ENCODE measurements around the gene VPS35L.

VPS35L gene

DNA sequence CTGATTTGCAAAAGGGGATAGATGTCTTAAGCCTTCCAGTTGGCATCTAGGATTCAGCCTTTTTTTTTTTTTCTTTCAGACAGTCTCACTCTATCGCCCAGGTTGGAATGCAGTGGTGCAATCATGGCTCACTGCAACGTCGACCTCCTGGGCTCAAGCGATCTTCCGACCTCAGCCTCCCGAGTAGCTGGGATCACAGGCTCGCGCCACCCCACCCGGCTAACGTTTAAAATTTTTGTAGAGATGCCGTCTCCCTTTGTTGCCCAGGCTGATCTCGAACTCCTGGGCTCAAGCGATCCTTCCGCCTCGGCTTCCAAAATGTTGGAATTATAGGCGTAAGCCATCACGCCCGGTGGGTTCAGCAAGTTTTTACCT lies 32.3 kb upstream of the VPS35L start:
- no peak overlapping the region for H3K4me3 ChIP-seq (replicated peaks in 1 of 2; ENCODE audit: low read depth in 2 of 2, low read length in 2 of 2)
- TF ChIP-seq, protein P1, sequence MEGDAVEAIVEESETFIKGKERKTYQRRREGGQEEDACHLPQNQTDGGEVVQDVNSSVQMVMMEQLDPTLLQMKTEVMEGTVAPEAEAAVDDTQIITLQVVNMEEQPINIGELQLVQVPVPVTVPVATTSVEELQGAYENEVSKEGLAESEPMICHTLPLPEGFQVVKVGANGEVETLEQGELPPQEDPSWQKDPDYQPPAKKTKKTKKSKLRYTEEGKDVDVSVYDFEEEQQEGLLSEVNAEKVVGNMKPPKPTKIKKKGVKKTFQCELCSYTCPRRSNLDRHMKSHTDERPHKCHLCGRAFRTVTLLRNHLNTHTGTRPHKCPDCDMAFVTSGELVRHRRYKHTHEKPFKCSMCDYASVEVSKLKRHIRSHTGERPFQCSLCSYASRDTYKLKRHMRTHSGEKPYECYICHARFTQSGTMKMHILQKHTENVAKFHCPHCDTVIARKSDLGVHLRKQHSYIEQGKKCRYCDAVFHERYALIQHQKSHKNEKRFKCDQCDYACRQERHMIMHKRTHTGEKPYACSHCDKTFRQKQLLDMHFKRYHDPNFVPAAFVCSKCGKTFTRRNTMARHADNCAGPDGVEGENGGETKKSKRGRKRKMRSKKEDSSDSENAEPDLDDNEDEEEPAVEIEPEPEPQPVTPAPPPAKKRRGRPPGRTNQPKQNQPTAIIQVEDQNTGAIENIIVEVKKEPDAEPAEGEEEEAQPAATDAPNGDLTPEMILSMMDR (IDR thresholded peaks at IDR 0.05; ENCODE audit: low read depth, low read length) = no peak
- DNase-seq (ENCODE audit: low read depth in 2 of 2) = no peak

DNA sequence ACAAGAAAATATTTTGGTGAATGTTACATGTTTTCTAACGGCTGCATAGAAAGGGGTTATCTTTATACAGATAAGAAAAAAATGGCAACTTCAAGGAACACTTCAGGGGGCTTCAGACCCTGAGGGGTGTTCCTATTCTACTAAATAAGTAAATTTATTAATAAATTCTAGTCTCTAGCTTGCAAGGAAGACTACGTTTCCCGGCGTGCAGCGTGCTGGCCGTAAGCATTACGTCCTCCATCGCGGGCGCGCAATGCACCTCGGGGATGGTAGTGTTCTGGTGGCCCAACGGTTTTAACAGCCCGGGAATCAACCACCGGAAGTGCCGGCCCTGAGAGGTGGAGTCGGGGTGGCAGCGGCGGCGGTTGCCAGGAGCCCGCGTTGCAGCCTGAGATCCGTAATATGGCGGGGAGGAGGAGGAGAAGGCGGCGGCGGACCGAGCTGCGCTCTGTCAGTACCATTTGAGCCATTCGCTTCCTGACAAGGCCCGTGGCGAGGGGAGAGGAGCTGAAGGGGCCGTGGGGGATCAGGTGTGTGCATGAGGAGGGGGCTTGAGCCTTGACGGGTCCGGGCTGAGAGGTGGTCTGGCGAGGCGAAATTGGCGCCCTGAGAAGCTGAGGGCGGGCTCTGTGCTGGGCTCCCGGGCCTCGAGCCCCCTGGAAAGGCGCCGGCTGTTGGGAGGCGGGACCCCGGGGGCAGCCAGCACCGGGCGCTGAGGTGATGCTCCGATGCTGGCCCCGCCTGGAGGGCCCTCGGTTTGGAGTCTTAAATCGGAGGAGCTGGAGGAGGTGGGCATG lies 31.7 kb upstream of the VPS35L start, which contains the start of gene CCP110:
Gene CCP110 (plus strand): TSS at position 384 of the 797 bp plus-strand sequence. CDS start 3,940 bp downstream, outside the sequence.
- peak within 1 kb of the TSS; percentile 94 to 100 for H3K4me3 ChIP-seq (replicated peaks in 1 of 2; ENCODE audit: low read depth in 2 of 2, low read length in 2 of 2)
- TF ChIP-seq, protein P1 (IDR thresholded peaks at IDR 0.05; ENCODE audit: low read depth, low read length) = no peak
- peak; percentile 97 for DNase-seq (ENCODE audit: low read depth in 2 of 2)

DNA sequence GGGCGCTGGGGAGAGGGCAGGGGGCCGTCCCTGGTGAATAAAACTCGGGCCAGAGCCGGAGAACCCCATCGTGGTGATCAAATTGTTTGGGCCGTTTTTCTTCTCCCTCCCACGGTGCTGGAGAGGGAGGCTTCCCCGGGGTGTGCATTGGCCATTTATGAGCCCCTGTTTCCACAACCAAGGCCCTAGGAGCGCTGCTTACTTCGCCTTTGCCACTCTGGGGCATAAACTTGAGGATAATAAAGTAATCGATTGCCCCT lies 31.2 kb upstream of the VPS35L start:
- H3K4me3 ChIP-seq (replicated peaks in 1 of 2; ENCODE audit: low read depth in 2 of 2, low read length in 2 of 2) = peak overlapping the region; percentile 94 to 100
- no peak for DNase-seq (ENCODE audit: low read depth in 2 of 2)
- TF ChIP-seq, protein P1 (IDR thresholded peaks at IDR 0.05; ENCODE audit: low read depth, low read length) = no peak

DNA sequence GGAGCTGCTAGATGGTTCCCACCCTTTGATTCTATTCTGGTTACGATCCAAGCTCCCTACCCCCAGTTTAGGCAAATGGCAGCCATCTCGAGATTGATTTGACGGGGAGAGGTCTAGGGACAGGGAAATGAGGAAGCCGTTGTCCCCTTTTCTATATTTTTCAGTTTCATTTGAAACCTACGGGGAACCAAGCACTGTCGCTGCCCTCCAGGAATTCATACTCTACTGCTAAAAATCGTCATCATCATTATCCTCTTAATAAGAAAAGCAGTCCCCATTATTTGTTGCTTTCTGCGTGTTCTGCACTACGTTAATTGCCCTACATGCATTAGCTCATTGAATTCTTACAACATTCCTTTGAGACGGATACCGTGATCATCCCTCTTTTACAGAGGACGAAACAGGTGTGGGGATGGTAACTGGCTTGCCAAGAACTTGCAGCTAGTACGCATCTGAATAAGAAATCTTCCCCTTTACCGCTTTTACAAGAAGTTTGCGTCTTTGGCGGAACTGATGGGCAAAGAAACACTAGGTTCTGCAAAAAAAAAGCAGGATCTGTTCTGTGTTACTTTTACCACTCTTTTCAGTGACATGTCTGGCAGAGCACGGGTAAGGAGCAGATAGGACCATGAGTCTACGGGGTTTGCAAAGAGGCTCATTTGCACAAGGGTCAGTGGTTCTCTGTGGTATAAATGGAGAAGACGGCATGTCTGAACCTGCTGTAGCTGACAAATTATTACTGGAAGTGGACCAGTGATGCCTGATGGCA lies 30.7 kb upstream of the VPS35L start:
- peak overlapping the region; percentile 94 to 100 for H3K4me3 ChIP-seq (replicated peaks in 1 of 2; ENCODE audit: low read depth in 2 of 2, low read length in 2 of 2)
- peak in 1 of 2 donors; percentile 11 for DNase-seq (ENCODE audit: low read depth in 2 of 2)

DNA sequence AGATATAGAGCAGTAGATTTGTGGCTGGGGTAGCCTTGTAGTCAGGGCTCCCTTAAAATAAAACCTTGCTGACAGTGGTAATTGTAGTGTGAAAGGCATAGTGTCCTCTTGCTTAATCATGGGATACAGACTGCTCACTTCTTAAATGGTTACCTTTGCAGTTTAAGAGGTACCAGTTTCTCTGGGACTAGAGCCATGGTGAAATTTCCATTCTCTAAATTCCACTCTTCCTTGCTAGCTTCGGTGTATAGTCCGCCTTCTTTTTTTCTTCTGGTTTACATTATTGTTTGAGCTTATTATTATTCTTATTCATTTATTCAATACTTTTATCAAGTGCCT lies 30.1 kb upstream of the VPS35L start:
- DNase-seq (ENCODE audit: low read depth in 2 of 2) = no peak
- no peak overlapping the region for H3K4me3 ChIP-seq (replicated peaks in 1 of 2; ENCODE audit: low read depth in 2 of 2, low read length in 2 of 2)
- TF ChIP-seq, protein P1 (IDR thresholded peaks at IDR 0.05; ENCODE audit: low read depth, low read length) = no peak

More for the DNA sequence above, 30.7 kb upstream of the VPS35L start:
- TF ChIP-seq, protein P1 (IDR thresholded peaks at IDR 0.05; ENCODE audit: low read depth, low read length) = no peak

DNA sequence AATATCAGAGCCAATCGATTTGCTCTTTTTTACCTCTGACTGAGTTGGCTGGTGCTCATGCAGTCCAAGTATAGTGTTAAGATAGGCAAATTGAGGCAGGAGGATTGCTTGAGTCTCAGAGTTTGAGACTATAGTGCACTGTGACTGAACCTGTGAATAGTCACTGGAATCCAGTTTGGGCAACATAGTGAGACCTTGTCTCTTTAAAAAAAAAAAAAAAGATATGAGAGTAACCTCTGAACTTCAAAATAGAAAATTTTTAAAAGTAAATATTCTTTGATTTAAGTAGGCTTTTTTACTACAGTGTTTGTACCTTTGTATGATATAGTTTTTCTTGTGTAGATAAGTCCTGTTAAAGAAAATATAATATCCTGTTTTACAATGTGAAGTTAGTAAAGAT lies 28.3 kb upstream of the VPS35L start:
- TF ChIP-seq, protein P1 (IDR thresholded peaks at IDR 0.05; ENCODE audit: low read depth, low read length) = no peak
- no peak overlapping the region for H3K4me3 ChIP-seq (replicated peaks in 1 of 2; ENCODE audit: low read depth in 2 of 2, low read length in 2 of 2)
- no peak for DNase-seq (ENCODE audit: low read depth in 2 of 2)
